Activated CD8-positive, alpha-beta memory T cell treated with anti-CD3 and anti-CD28 coated beads for 36 hours (primary cell): ENCODE results near the gene DCDC2B. TPM values are rescaled to one million over a fixed set of nuclear protein-coding genes. Genes with fewer than 3 reads are reported as not detected.

Experiments used
- CTCF ChIA-PET: fragments of 350-600 bp; sonication (Branson Sonifier 250); formaldehyde crosslinking; loops from one replicate; lab custom pipeline; 2021; ENCODE audit warnings: antibody characterized with exemption; lab: Charles Lee
- POLR2A ChIA-PET: fragments of 350-600 bp; sonication (Branson Sonifier 250); formaldehyde crosslinking; loops from one replicate; lab custom pipeline; 2021; ENCODE audit warnings: antibody characterized with exemption; lab: Charles Lee
- total RNA-seq, 2 experiments: library from RNA; stranded (reverse); gene quantifications; one replicate each; pipeline ENCODE4 v1.2.3, GENCODE V29; 2021

The DCDC2B gene
- total RNA-seq, 2 experiments from 2014 or later, result 0.21 TPM; not detected in 1

GRCh38 chr1:32192220-32192948 lies 16.5 kb upstream of the DCDC2B start:
- ChIA-PET POLR2A (interaction anchor here (1.6 to 2.2 kb wide), 2 partner anchors 8 to 12 kb away, joined by 3 to 7 read pairs; partner anchors contain the start of genes CCDC28B and TXLNA), CTCF (interaction anchor here (0.6 kb wide), 1 partner anchor 45 kb away, joined by 3 read pairs; no protein-coding TSS in a partner anchor)

- CTCF ChIA-PET, result no interaction called here
- POLR2A ChIA-PET, result no interaction called here
These were observed 13.9 kb upstream of the DCDC2B start for GRCh38 chr1:32194984-32195383.

- POLR2A ChIA-PET, result interaction anchor here (1.0 kb wide), 1 partner anchor 130 kb away, joined by 3 read pairs; no protein-coding TSS in a partner anchor
- CTCF ChIA-PET, result no interaction called here
These were observed 13.4 kb upstream of the DCDC2B start for GRCh38 chr1:32195531-32195930.

GRCh38 chr1:32195972-32196823 lies 12.7 kb upstream of the DCDC2B start:
- CTCF ChIA-PET, result interaction anchor here (1.4 to 1.5 kb wide), 2 partner anchors 45 to 52 kb away, joined by 3 to 4 read pairs; no protein-coding TSS in a partner anchor
- POLR2A ChIA-PET, result interaction anchor here (0.7 to 1.0 kb wide), 2 partner anchors 97 to 130 kb away, joined by 3 to 4 read pairs; no protein-coding TSS in a partner anchor

GRCh38 chr1:32197074-32197473 lies 11.8 kb upstream of the DCDC2B start:
- ChIA-PET CTCF (interaction anchor here (1.1 to 1.6 kb wide), 5 partner anchors 9 to 51 kb away, joined by 3 to 8 read pairs (median 4); partner anchors contain the start of gene TXLNA), POLR2A (interaction anchor here (0.6 kb wide), 1 partner anchor 294 kb away, joined by 11 read pairs; no protein-coding TSS in a partner anchor)

- CTCF ChIA-PET, result interaction anchor here (0.7 to 1.6 kb wide), 6 partner anchors 9 to 296 kb away, joined by 3 to 8 read pairs (median 4); partner anchors contain the start of gene TXLNA
- POLR2A ChIA-PET, result interaction anchor here (0.6 to 0.7 kb wide), 3 partner anchors 18 to 295 kb away, joined by 3 to 11 read pairs (median 6); partner anchors contain the start of gene TXLNA
These were observed 11.1 kb upstream of the DCDC2B start for GRCh38 chr1:32197837-32198236.

- ChIA-PET POLR2A (interaction anchor here (0.6 to 0.7 kb wide), 2 partner anchors 19 to 47 kb away, joined by 3 to 6 read pairs; partner anchors contain the start of gene TXLNA), CTCF (interaction anchor here (0.7 to 1.6 kb wide), 5 partner anchors 8 to 297 kb away, joined by 3 to 8 read pairs (median 4); partner anchors contain the start of gene TXLNA)
These were observed 10.4 kb upstream of the DCDC2B start for GRCh38 chr1:32198237-32199042.

GRCh38 chr1:32199043-32199716 lies 9.7 kb upstream of the DCDC2B start:
- POLR2A ChIA-PET, result no interaction called here
- CTCF ChIA-PET, result interaction anchor here (1.0 to 2.7 kb wide), 2 partner anchors 49 to 194 kb away, joined by 3 to 8 read pairs; no protein-coding TSS in a partner anchor

GRCh38 chr1:32199717-32200072 lies 9.2 kb upstream of the DCDC2B start:
- ChIA-PET CTCF (interaction anchor here (1.0 to 3.3 kb wide), 3 partner anchors 16 to 193 kb away, joined by 3 to 12 read pairs (median 8); no protein-coding TSS in a partner anchor), POLR2A (no interaction called here)

GRCh38 chr1:32200226-32201010 lies 8.5 kb upstream of the DCDC2B start, which contains the start of gene CCDC28B:
TSS of gene CCDC28B (plus strand) at chr1:32200595. CDS start at chr1:32201936, 1,341 bp downstream.
- POLR2A ChIA-PET, result interaction anchor here (0.6 to 1.9 kb wide), 5 partner anchors 9 to 180 kb away, joined by 3 to 10 read pairs (median 4); partner anchors contain the start of gene TXLNA
- CTCF ChIA-PET, result interaction anchor here (0.7 to 3.3 kb wide), 5 partner anchors 16 to 201 kb away, joined by 3 to 12 read pairs (median 6); partner anchors contain the start of gene KPNA6

GRCh38 chr1:32201011-32201855 lies 7.7 kb upstream of the DCDC2B start:
- ChIA-PET CTCF (interaction anchor here (0.6 to 3.3 kb wide), 7 partner anchors 15 to 200 kb away, joined by 3 to 12 read pairs (median 3); partner anchors contain the start of gene KPNA6), POLR2A (interaction anchor here (0.6 to 1.9 kb wide), 5 partner anchors 10 to 181 kb away, joined by 3 to 10 read pairs (median 4); partner anchors contain the start of gene TXLNA)

GRCh38 chr1:32204943-32205361 lies 3.9 kb upstream of the DCDC2B start:
- POLR2A ChIA-PET, result interaction anchor here (0.5 to 1.2 kb wide), 3 partner anchors 12 to 44 kb away, joined by 3 read pairs; no protein-coding TSS in a partner anchor
- CTCF ChIA-PET, result interaction anchor here (0.7 to 3.2 kb wide), 4 partner anchors 11 to 204 kb away, joined by 3 to 20 read pairs (median 5); no protein-coding TSS in a partner anchor

GRCh38 chr1:32205401-32206370 lies 3.2 kb upstream of the DCDC2B start, which contains the start of gene IQCC:
TSS of gene IQCC (plus strand) at chr1:32205671. CDS start at chr1:32205682, 11 bp downstream.
- ChIA-PET CTCF (interaction anchor here (0.7 to 3.2 kb wide), 6 partner anchors 8 to 203 kb away, joined by 3 to 20 read pairs (median 4); no protein-coding TSS in a partner anchor), POLR2A (interaction anchor here (0.6 to 1.2 kb wide), 6 partner anchors 11 to 102 kb away, joined by 3 to 11 read pairs (median 3); no protein-coding TSS in a partner anchor)

- ChIA-PET CTCF (interaction anchor here (0.5 kb wide), 1 partner anchor 389 kb away, joined by 3 read pairs; no protein-coding TSS in a partner anchor), POLR2A (no interaction called here)
These were observed 420 bp upstream of the DCDC2B start for GRCh38 chr1:32208469-32208868.
